A549 (cell line): ENCODE data around the gene LOXHD1. TPM values are rescaled to one million over a fixed set of nuclear protein-coding genes. Genes with fewer than 3 reads are reported as not detected.

ENCODE experiments used
- ATAC-seq, 2 experiments: fragments of 200-7000 bp in 1 of 2; fragments of >200 bp in 1 of 2; cut with Nextera tagmentation in 1 of 2; cut with Tn5 transposase in 1 of 2; 3 replicates each; pipeline versions ENCODE4 v1.8.0 to v1.9.1; 2018 to 2020; ENCODE audit warnings: mild to moderate bottlenecking in 1 of 2, moderate library complexity in 1 of 2
- CTCF ChIA-PET: fragments of 300-600 bp; sonication (Branson Sonifier 250); formaldehyde crosslinking; extraction: SDS; loops from one replicate; lab custom pipeline; 2021; ENCODE audit warnings: antibody characterized with exemption, inconsistent platforms; lab: Yijun Ruan, JAX
- POLR2A ChIA-PET: fragments of 350-600 bp; formaldehyde crosslinking; extraction: SDS; loops from one replicate; lab custom pipeline; 2021; ENCODE audit warnings: antibody characterized with exemption, inconsistent platforms; lab: Yijun Ruan, JAX
- DNase-seq, 2 experiments: peaks; one replicate each; pipeline versions ENCODE4 v3.0.0 to v3.0.0-alpha.2; 2011 to 2016; ENCODE audit warnings: low read depth in 1 of 2, low spot score in 1 of 2
- FAIRE-seq: peaks from 2 replicates; lab custom pipeline; 2011; peaks lifted over from hg19 to GRCh38; lab: Jason Lieb, UNC
- H3K27ac ChIP-seq, 2 experiments: fragments of >200 bp; sonication (Bioruptor Twin); formaldehyde crosslinking; 3 replicates each; pipeline ENCODE4 v1.5.1; 2016 to 2017
- H3K4me1 ChIP-seq: fragments of >200 bp; sonication (Bioruptor Twin); formaldehyde crosslinking; 3 replicates; pipeline ENCODE4 v1.6.1; 2016
- H3K4me2 ChIP-seq: fragments of >200 bp; sonication (Bioruptor Twin); formaldehyde crosslinking; 3 replicates; pipeline ENCODE4 v1.6.1; 2016
- H3K4me3 ChIP-seq: fragments of >200 bp; sonication (Bioruptor Twin); formaldehyde crosslinking; 3 replicates; pipeline ENCODE4 v1.5.1; 2016
- H3K9me3 ChIP-seq: fragments of >200 bp; sonication (Bioruptor Twin); formaldehyde crosslinking; 3 replicates; pipeline ENCODE4 v1.6.1; 2016
- BHLHE40 ChIP-seq: IDR thresholded peaks from 2 replicates; pipeline ENCODE4 v1.6.1; 2012; ENCODE audit warnings: low read depth, low read length, inconsistent platforms
- CHD2 ChIP-seq: fragments of 150-350 bp; IDR thresholded peaks from 2 replicates; pipeline ENCODE4 v1.6.1; 2014; ENCODE audit warnings: low read length; ENCODE audit not compliant: partially characterized antibody
- EP300 ChIP-seq, 2 experiments: fragments of >200 bp; sonication (Bioruptor Twin); formaldehyde crosslinking; IDR thresholded peaks; 2 replicates in 1 of 2; 3 replicates in 1 of 2; pipeline ENCODE4 v1.6.1; 2016 to 2017
- FOSL2 ChIP-seq, 2 experiments: fragments of 450-650 bp in 1 of 2; fragments of >200 bp in 1 of 2; sonication (Bioruptor Twin) in 1 of 2; formaldehyde crosslinking; IDR thresholded peaks; 2 replicates each; pipeline versions ENCODE4 v1.5.0 to v1.6.1; 2016 to 2020; ENCODE audit warnings: mild to moderate bottlenecking in 1 of 2, moderate library complexity in 1 of 2
- HDAC2 ChIP-seq: fragments of 200-600 bp; sonication (generic); IDR thresholded peaks from 2 replicates; pipeline ENCODE4 v1.6.1; 2016
- HEYL ChIP-seq: fragments of 250-450 bp; sonication (Bioruptor Pico); IDR thresholded peaks from 2 replicates; pipeline ENCODE4 v1.8.0; 2021; ENCODE audit warnings: mild to moderate bottlenecking, moderate library complexity
- HOXB5 ChIP-seq: fragments of 250-450 bp; sonication (Bioruptor Pico); IDR thresholded peaks from 2 replicates; pipeline ENCODE4 v1.5.0; 2020; ENCODE audit warnings: mild to moderate bottlenecking, moderate library complexity
- JUNB ChIP-seq: fragments of >200 bp; sonication (Bioruptor Twin); formaldehyde crosslinking; IDR thresholded peaks from 2 replicates; pipeline ENCODE4 v1.6.1; 2016
- KDM1A ChIP-seq: fragments of 200-600 bp; sonication (generic); IDR thresholded peaks from 2 replicates; pipeline ENCODE4 v1.6.1; 2016; ENCODE audit warnings: low read depth, mild to moderate bottlenecking
- PHF8 ChIP-seq: fragments of 200-600 bp; sonication (generic); IDR thresholded peaks from 2 replicates; pipeline ENCODE4 v1.6.1; 2016; ENCODE audit warnings: low read depth, mild to moderate bottlenecking, antibody characterized with exemption, moderate library complexity, borderline replicate concordance
- POLR2A ChIP-seq: IDR thresholded peaks from 2 replicates; pipeline ENCODE4 v1.6.1; 2012; ENCODE audit warnings: mild to moderate bottlenecking, low read length
- RAD21 ChIP-seq, 2 experiments: fragments of >200 bp in 1 of 2; sonication (Bioruptor Twin) in 1 of 2; formaldehyde crosslinking in 1 of 2; IDR thresholded peaks in 1 of 2; conservative IDR thresholded peaks in 1 of 2; 2 replicates in 1 of 2; 3 replicates in 1 of 2; pipeline ENCODE4 v1.6.1; 2012 to 2018; ENCODE audit warnings: inconsistent platforms in 1 of 2
- RARB ChIP-seq: fragments of 250-450 bp; sonication (Bioruptor Pico); IDR thresholded peaks from 2 replicates; pipeline ENCODE4 v1.8.0; 2021; ENCODE audit warnings: mild to moderate bottlenecking, moderate library complexity
- SMC3 ChIP-seq: fragments of >200 bp; sonication (Bioruptor Twin); formaldehyde crosslinking; IDR thresholded peaks from 3 replicates; pipeline ENCODE4 v1.6.1; 2018; ENCODE audit warnings: inconsistent platforms
- ZC3H11A ChIP-seq: fragments of 450-650 bp; IDR thresholded peaks from 2 replicates; pipeline ENCODE4 v1.6.1; 2014; ENCODE audit warnings: antibody characterized with exemption, mild to moderate bottlenecking
- WGBS: methylation state at CpG from one replicate; pipeline ENCODE4 v1.1.6; 2017; ENCODE audit errors: missing lambda C conversion rate; 5-methylcytosine and 5-hydroxymethylcytosine counted together
- polyA plus RNA-seq, 4 experiments: library from polyadenylated mRNA; depleted of rRNA in 3 of 4; stranded (reverse); fragments of >200 nt; fragmentation: RNase III in 1 of 4; extraction: RNeasy Plus Mini Kit Qiagen cat#74134 plus additional on column Dnase treatment in 1 of 4; gene quantifications; 2 replicates in 3 of 4; 3 replicates in 1 of 4; pipeline ENCODE4 v1.2.3, GENCODE V29; 2011 to 2017
- TF ChIP-seq, protein P1 (sequence below): fragments of >200 bp; sonication (Bioruptor Twin); formaldehyde crosslinking; IDR thresholded peaks from 2 replicates; pipeline ENCODE4 v1.6.1; 2016
- TF ChIP-seq, protein P2 (sequence below): fragments of >200 bp; sonication (Bioruptor Twin); formaldehyde crosslinking; IDR thresholded peaks from 3 replicates; pipeline ENCODE4 v1.6.1; 2016
- TF ChIP-seq, protein P3 (sequence below): IDR thresholded peaks from 2 replicates; pipeline ENCODE4 v1.6.1; 2012; ENCODE audit warnings: low read depth, borderline replicate concordance
- TF ChIP-seq, protein P4 (sequence below): IDR thresholded peaks from 2 replicates; pipeline ENCODE4 v1.6.1; 2012
- TF ChIP-seq, protein P5 (sequence below): fragments of 250-450 bp; sonication (Bioruptor Pico); IDR thresholded peaks from 2 replicates; pipeline ENCODE4 v1.5.0; 2020; ENCODE audit warnings: low read depth, mild to moderate bottlenecking, moderate library complexity
- TF ChIP-seq, protein P6 (sequence below): fragments of 450-650 bp; IDR thresholded peaks from 2 replicates; pipeline ENCODE4 v1.6.1; 2014; ENCODE audit warnings: antibody characterized with exemption
- TF ChIP-seq, protein P7 (sequence below): fragments of 200-600 bp; sonication (generic); IDR thresholded peaks from 2 replicates; pipeline ENCODE4 v1.6.1; 2016; ENCODE audit warnings: antibody characterized with exemption, mild to moderate bottlenecking, moderate library complexity

LOXHD1 gene
- polyA plus RNA-seq, 2 of the 4 experiments (the other 2 are of a cell fraction): not detected

DNA sequence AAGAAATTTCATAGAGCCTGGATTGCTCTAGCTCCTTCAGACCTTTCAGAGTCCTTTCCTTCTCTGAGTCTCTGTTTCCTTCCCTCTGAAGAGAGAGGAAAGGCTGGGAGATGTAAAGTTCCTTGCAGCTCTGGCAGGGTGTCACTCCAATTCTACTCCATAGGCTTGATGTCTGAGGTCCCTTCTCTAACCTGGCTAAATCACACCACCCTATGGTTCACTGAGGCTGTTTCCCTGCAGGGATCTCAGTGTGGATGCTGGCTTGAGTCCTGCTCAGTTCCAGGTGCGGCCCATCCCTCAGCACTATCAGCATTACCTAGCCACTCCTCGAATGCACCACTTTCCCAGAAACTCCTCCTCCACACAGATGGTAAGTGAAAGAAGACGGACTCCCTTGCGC lies 209.7 kb downstream of the LOXHD1 start:
- ChIA-PET CTCF (interaction anchor here (1.4 to 2.6 kb wide), 2 partner anchors 35 to 211 kb away, joined by 3 to 6 read pairs; no protein-coding TSS in a partner anchor), POLR2A (no interaction called here)
- Histone ChIP-seq H3K4me2 (no peak overlapping the region), H3K4me3 (no peak overlapping the region), H3K4me1 (no peaks in the 10 kb centered on the region), H3K27ac (no peak overlapping the region), H3K9me3 (no peaks in the 10 kb centered on the region)
- no peak for TF ChIP-seq EP300 (IDR thresholded peaks at IDR 0.05)
- TF ChIP-seq, protein P1, sequence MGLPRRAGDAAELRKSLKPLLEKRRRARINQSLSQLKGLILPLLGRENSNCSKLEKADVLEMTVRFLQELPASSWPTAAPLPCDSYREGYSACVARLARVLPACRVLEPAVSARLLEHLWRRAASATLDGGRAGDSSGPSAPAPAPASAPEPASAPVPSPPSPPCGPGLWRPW: no peak
- TF ChIP-seq, protein P2, sequence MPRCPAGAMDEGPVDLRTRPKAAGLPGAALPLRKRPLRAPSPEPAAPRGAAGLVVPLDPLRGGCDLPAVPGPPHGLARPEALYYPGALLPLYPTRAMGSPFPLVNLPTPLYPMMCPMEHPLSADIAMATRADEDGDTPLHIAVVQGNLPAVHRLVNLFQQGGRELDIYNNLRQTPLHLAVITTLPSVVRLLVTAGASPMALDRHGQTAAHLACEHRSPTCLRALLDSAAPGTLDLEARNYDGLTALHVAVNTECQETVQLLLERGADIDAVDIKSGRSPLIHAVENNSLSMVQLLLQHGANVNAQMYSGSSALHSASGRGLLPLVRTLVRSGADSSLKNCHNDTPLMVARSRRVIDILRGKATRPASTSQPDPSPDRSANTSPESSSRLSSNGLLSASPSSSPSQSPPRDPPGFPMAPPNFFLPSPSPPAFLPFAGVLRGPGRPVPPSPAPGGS: no peak
- no peak for TF ChIP-seq RAD21 (conservative IDR thresholded peaks at IDR 0.05 in 1 of 2, IDR thresholded peaks at IDR 0.05 in 1 of 2)
- TF ChIP-seq, protein P3, sequence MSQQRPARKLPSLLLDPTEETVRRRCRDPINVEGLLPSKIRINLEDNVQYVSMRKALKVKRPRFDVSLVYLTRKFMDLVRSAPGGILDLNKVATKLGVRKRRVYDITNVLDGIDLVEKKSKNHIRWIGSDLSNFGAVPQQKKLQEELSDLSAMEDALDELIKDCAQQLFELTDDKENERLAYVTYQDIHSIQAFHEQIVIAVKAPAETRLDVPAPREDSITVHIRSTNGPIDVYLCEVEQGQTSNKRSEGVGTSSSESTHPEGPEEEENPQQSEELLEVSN: no peak
- no peak for TF ChIP-seq HDAC2
- no peak for TF ChIP-seq FOSL2 (IDR thresholded peaks at IDR 0.05)
- no peak for TF ChIP-seq FOSL2 (CRISPR knock-in tag; IDR thresholded peaks at IDR 0.05)
- no peak for TF ChIP-seq HOXB5
- ATAC-seq (no peak), FAIRE-seq (no peak), DNase-seq (no peak)
- 52% methylated on average over 4 of the region's 4 CpGs for WGBS

DNA sequence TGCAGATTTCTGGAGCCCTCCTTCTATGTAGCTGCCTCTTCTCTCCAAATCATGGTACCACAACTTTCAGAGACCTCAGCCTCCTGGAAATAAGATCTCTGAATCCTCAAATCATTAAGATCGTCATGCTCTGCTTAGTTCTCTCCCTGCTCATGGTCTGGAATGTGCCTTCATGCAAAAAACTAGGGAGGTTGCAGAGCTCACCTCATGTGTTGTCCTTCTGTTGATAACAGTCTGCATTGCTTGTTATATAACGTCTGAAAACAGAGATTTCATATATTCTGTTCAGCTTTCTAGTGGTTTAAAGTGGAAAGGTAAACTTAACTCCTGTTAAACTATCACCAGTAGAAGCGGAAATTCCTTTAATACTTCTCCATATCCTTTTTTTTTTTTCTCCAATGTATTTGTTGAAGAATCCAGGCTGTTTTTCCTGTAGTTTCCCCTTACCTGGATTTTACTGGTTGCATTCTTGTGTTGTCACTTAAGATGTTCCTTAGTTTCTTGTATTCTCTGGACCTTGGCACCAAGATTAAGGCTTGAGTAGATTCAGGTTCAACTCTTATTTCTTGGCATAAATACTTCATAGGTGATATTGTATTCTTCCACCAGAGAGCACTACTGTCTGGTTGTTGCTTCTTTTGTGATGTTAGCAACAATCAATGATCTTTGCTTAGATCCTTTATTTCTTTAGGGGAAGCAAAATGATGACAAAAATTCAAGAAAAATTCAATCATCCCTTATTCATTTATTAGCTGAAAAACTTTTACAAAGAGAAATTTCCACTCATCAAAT lies 211.3 kb downstream of the LOXHD1 start:
- Histone ChIP-seq H3K4me1 (no peaks in the 10 kb centered on the region), H3K4me2 (no peak overlapping the region), H3K9me3 (no peaks in the 10 kb centered on the region), H3K4me3 (no peak overlapping the region), H3K27ac (no peak overlapping the region)
- DNase-seq (no peak), ATAC-seq (no peak), FAIRE-seq (no peak)
- CTCF ChIA-PET: interaction anchor here (0.8 to 1.4 kb wide), 2 partner anchors 165 to 211 kb away, joined by 3 read pairs; partner anchors contain the start of gene LOXHD1
- WGBS: 31% methylated on average over 3 of the region's 3 CpGs
- POLR2A ChIA-PET: no interaction called here
- TF ChIP-seq ZC3H11A (no peak), JUNB (no peak), PHF8 (no peak), POLR2A (no peak), CHD2 (no peak), HEYL (CRISPR knock-in tag) (no peak), KDM1A (no peak), RARB (CRISPR knock-in tag) (no peak), BHLHE40 (no peak), SMC3 (no peak)
- TF ChIP-seq, protein P4, sequence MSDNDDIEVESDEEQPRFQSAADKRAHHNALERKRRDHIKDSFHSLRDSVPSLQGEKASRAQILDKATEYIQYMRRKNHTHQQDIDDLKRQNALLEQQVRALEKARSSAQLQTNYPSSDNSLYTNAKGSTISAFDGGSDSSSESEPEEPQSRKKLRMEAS: no peak
- TF ChIP-seq, protein P5, sequence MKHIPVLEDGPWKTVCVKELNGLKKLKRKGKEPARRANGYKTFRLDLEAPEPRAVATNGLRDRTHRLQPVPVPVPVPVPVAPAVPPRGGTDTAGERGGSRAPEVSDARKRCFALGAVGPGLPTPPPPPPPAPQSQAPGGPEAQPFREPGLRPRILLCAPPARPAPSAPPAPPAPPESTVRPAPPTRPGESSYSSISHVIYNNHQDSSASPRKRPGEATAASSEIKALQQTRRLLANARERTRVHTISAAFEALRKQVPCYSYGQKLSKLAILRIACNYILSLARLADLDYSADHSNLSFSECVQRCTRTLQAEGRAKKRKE (CRISPR knock-in tag): no peak
- TF ChIP-seq, protein P6, sequence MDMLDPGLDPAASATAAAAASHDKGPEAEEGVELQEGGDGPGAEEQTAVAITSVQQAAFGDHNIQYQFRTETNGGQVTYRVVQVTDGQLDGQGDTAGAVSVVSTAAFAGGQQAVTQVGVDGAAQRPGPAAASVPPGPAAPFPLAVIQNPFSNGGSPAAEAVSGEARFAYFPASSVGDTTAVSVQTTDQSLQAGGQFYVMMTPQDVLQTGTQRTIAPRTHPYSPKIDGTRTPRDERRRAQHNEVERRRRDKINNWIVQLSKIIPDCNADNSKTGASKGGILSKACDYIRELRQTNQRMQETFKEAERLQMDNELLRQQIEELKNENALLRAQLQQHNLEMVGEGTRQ: no peak
- TF ChIP-seq, protein P7, sequence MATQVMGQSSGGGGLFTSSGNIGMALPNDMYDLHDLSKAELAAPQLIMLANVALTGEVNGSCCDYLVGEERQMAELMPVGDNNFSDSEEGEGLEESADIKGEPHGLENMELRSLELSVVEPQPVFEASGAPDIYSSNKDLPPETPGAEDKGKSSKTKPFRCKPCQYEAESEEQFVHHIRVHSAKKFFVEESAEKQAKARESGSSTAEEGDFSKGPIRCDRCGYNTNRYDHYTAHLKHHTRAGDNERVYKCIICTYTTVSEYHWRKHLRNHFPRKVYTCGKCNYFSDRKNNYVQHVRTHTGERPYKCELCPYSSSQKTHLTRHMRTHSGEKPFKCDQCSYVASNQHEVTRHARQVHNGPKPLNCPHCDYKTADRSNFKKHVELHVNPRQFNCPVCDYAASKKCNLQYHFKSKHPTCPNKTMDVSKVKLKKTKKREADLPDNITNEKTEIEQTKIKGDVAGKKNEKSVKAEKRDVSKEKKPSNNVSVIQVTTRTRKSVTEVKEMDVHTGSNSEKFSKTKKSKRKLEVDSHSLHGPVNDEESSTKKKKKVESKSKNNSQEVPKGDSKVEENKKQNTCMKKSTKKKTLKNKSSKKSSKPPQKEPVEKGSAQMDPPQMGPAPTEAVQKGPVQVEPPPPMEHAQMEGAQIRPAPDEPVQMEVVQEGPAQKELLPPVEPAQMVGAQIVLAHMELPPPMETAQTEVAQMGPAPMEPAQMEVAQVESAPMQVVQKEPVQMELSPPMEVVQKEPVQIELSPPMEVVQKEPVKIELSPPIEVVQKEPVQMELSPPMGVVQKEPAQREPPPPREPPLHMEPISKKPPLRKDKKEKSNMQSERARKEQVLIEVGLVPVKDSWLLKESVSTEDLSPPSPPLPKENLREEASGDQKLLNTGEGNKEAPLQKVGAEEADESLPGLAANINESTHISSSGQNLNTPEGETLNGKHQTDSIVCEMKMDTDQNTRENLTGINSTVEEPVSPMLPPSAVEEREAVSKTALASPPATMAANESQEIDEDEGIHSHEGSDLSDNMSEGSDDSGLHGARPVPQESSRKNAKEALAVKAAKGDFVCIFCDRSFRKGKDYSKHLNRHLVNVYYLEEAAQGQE: no peak
